Liver (tissue), 9 donors: ENCODE results near the gene GCC2. TPM values are rescaled to one million over a fixed set of nuclear protein-coding genes. Genes with fewer than 3 reads are reported as not detected.

Source experiments
- DNase-seq: peaks from one replicate; pipeline ENCODE4 v3.0.0-alpha.2; 2017; ENCODE audit warnings: low spot score
- H3K27ac ChIP-seq, 2 donors: one replicate each; pipeline ENCODE4 v1.7.0; 2013; ENCODE audit warnings: inconsistent platforms in 2 of 2, low read length in 2 of 2, control low read depth in 1 of 2, low read depth in 1 of 2, mild to moderate bottlenecking in 1 of 2
- H3K27me3 ChIP-seq, 4 donors: one replicate each; pipeline versions ENCODE4 v1.6.1 to v1.7.0; 2013; ENCODE audit warnings: low read length in 3 of 4, inconsistent platforms in 1 of 4, mild to moderate bottlenecking in 1 of 4, moderate library complexity in 1 of 4; ENCODE audit not compliant: control insufficient read depth in 4 of 4, insufficient read depth in 4 of 4
- H3K36me3 ChIP-seq, 4 donors: one replicate each; pipeline versions ENCODE4 v1.6.1 to v1.7.0; 2013; ENCODE audit warnings: low read length in 3 of 4, mild to moderate bottlenecking in 3 of 4, low read depth in 1 of 4, moderate library complexity in 1 of 4; ENCODE audit not compliant: control insufficient read depth in 4 of 4, insufficient read depth in 3 of 4
- H3K4me1 ChIP-seq, 4 donors: one replicate each; pipeline versions ENCODE4 v1.6.1 to v1.7.0; 2013; ENCODE audit warnings: low read length in 3 of 4, mild to moderate bottlenecking in 3 of 4, moderate library complexity in 1 of 4; ENCODE audit not compliant: control insufficient read depth in 4 of 4, insufficient read depth in 4 of 4
- H3K4me3 ChIP-seq, 3 donors: one replicate each; pipeline versions ENCODE4 v1.6.1 to v1.7.0; 2013; ENCODE audit warnings: low read length in 3 of 3, control low read depth in 1 of 3, low read depth in 1 of 3, mild to moderate bottlenecking in 1 of 3
- H3K9ac ChIP-seq, 2 donors: one replicate each; pipeline ENCODE4 v1.7.0; 2013; ENCODE audit warnings: low read length in 2 of 2, mild to moderate bottlenecking in 2 of 2, moderate library complexity in 2 of 2, control low read depth in 1 of 2, low read depth in 1 of 2
- H3K9me3 ChIP-seq, 4 donors: one replicate each; pipeline versions ENCODE4 v1.6.1 to v1.7.0; 2013; ENCODE audit warnings: low read length in 3 of 4; ENCODE audit not compliant: control insufficient read depth in 4 of 4
- EGR1 ChIP-seq, 2 donors: IDR thresholded peaks; 2 replicates each; pipeline ENCODE4 v1.6.1; 2016 to 2018; ENCODE audit warnings: antibody characterized with exemption in 2 of 2, low read depth in 2 of 2
- FOXA1 ChIP-seq: IDR thresholded peaks from 2 replicates; pipeline ENCODE4 v1.6.1; 2016; ENCODE audit warnings: antibody characterized with exemption
- FOXA2 ChIP-seq: IDR thresholded peaks from 2 replicates; pipeline ENCODE4 v1.6.1; 2016; ENCODE audit warnings: antibody characterized with exemption
- GABPA ChIP-seq, 2 donors: IDR thresholded peaks in 1 of 2; conservative IDR thresholded peaks in 1 of 2; 2 replicates each; pipeline ENCODE4 v1.6.1; 2016; ENCODE audit warnings: antibody characterized with exemption in 2 of 2, mild to moderate bottlenecking in 1 of 2, moderate library complexity in 1 of 2
- HNF4A ChIP-seq, 2 donors: conservative IDR thresholded peaks; 2 replicates each; pipeline ENCODE4 v1.6.1; 2016; ENCODE audit warnings: antibody characterized with exemption in 2 of 2, mild to moderate bottlenecking in 2 of 2
- HNF4G ChIP-seq: IDR thresholded peaks from 2 replicates; pipeline ENCODE4 v1.6.1; 2016; ENCODE audit warnings: antibody characterized with exemption
- JUND ChIP-seq, 2 donors: IDR thresholded peaks; 2 replicates each; pipeline ENCODE4 v1.6.1; 2016; ENCODE audit warnings: antibody characterized with exemption in 2 of 2
- MAX ChIP-seq: IDR thresholded peaks from 2 replicates; pipeline ENCODE4 v1.6.1; 2016; ENCODE audit warnings: antibody characterized with exemption
- NR2F2 ChIP-seq: IDR thresholded peaks from 2 replicates; pipeline ENCODE4 v1.6.1; 2016; ENCODE audit warnings: antibody characterized with exemption
- RAD21 ChIP-seq, 2 donors: IDR thresholded peaks; 2 replicates each; pipeline ENCODE4 v1.6.1; 2016; ENCODE audit warnings: antibody characterized with exemption in 2 of 2, mild to moderate bottlenecking in 2 of 2
- RXRA ChIP-seq, 2 donors: IDR thresholded peaks; 2 replicates each; pipeline ENCODE4 v1.6.1; 2017 to 2018; ENCODE audit warnings: antibody characterized with exemption in 2 of 2, mild to moderate bottlenecking in 1 of 2
- SP1 ChIP-seq: IDR thresholded peaks from 2 replicates; pipeline ENCODE4 v1.6.1; 2018; ENCODE audit warnings: antibody characterized with exemption, mild to moderate bottlenecking
- TAF1 ChIP-seq: conservative IDR thresholded peaks from 2 replicates; pipeline ENCODE4 v1.6.1; 2016; ENCODE audit warnings: antibody characterized with exemption, mild to moderate bottlenecking
- YY1 ChIP-seq: IDR thresholded peaks from 2 replicates; pipeline ENCODE4 v1.6.1; 2016; ENCODE audit warnings: antibody characterized with exemption, mild to moderate bottlenecking
- WGBS: extraction: QIAGEN DNeasy Blood & Tissue Kit; methylation state at CpG from one replicate; pipeline ENCODE4 v1.1.7; 2013; 5-methylcytosine and 5-hydroxymethylcytosine counted together
- polyA plus RNA-seq, 2 donors: library from polyadenylated mRNA; stranded (reverse) in 1 of 2; unstranded in 1 of 2; fragments of 200-250 nt in 1 of 2; fragments of >200 nt in 1 of 2; fragmentation: Nextera tagmentation in 1 of 2; extraction: Ambion mirVana in 1 of 2; gene quantifications; one replicate each; pipeline versions ENCODE4 v1.2.1 to v1.2.3, GENCODE V29; 2013 to 2015
- total RNA-seq, 2 donors: library from RNA; depleted of rRNA; stranded (reverse); fragments of >200 nt; gene quantifications; one replicate each; pipeline ENCODE4 v1.2.3, GENCODE V29; 2014
- TF ChIP-seq, protein P1 (sequence below): IDR thresholded peaks from 2 replicates; pipeline ENCODE4 v1.6.1; 2016; ENCODE audit warnings: antibody characterized with exemption
- TF ChIP-seq, protein P2 (sequence below): IDR thresholded peaks from 2 replicates; pipeline ENCODE4 v1.6.1; 2016; ENCODE audit warnings: antibody characterized with exemption
- TF ChIP-seq, protein P3 (sequence below): IDR thresholded peaks from 2 replicates; pipeline ENCODE4 v1.6.1; 2016; ENCODE audit warnings: antibody characterized with exemption, mild to moderate bottlenecking
- TF ChIP-seq, protein P4 (sequence below): fragments of 150-350 bp; IDR thresholded peaks from 2 replicates; pipeline ENCODE4 v1.5.1; 2017; ENCODE audit warnings: improper control_type of control experiment, low read depth, low read length; ENCODE audit not compliant: missing input control
- donor health status: healthy.
- donor health status: healthy.
- donor health status: healthy.
- donor health status: healthy.
- donor health status: healthy.

Gene GCC2
- total and polyA plus RNA-seq, 4 donors, result 4.8 to 26.1 (median 19.9) TPM

DNA sequence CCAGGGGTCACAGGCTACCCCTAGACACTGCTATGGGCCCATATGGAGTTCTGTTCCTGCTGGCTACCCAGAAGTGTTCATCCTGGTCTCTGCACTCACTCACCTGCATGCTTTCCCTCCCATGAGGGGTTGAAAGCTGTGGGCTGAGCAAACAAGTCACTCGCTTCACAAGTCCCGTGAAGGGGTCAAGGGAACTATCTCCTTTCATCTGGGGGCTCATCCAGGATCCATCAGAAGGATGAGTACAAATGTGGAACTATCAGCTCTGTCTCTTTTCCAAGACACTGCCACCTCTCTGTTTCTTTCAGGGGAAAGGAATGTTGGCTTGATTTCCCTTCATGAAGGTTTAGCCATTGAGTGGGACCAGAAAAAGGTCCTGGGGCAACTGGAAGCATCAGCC lies 49.5 kb upstream of the GCC2 start:
- no peaks in the 10 kb centered on the region for H3K27me3 ChIP-seq
- H3K9ac ChIP-seq, result no peak overlapping the region
- DNase-seq, result no peak
- TF ChIP-seq EGR1 (IDR thresholded peaks at IDR 0.05; ENCODE audit: low read depth in 2 of 2) (no peak), FOXA1 (no peak), MAX (no peak), HNF4G (no peak), SP1 (no peak), RXRA (IDR thresholded peaks at IDR 0.05) (no peak), TAF1 (no peak), RAD21 (IDR thresholded peaks at IDR 0.05) (no peak), GABPA (IDR thresholded peaks at IDR 0.05 in 1 of 2, conservative IDR thresholded peaks at IDR 0.05 in 1 of 2) (no peak), HNF4A (conservative IDR thresholded peaks at IDR 0.05) (no peak), JUND (IDR thresholded peaks at IDR 0.05) (no peak), FOXA2 (no peak), NR2F2 (no peak), YY1 (no peak)
- TF ChIP-seq, protein P1, sequence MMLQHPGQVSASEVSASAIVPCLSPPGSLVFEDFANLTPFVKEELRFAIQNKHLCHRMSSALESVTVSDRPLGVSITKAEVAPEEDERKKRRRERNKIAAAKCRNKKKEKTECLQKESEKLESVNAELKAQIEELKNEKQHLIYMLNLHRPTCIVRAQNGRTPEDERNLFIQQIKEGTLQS, result no peak
- TF ChIP-seq, protein P2, sequence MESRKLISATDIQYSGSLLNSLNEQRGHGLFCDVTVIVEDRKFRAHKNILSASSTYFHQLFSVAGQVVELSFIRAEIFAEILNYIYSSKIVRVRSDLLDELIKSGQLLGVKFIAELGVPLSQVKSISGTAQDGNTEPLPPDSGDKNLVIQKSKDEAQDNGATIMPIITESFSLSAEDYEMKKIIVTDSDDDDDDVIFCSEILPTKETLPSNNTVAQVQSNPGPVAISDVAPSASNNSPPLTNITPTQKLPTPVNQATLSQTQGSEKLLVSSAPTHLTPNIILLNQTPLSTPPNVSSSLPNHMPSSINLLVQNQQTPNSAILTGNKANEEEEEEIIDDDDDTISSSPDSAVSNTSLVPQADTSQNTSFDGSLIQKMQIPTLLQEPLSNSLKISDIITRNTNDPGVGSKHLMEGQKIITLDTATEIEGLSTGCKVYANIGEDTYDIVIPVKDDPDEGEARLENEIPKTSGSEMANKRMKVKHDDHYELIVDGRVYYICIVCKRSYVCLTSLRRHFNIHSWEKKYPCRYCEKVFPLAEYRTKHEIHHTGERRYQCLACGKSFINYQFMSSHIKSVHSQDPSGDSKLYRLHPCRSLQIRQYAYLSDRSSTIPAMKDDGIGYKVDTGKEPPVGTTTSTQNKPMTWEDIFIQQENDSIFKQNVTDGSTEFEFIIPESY, result no peak
- TF ChIP-seq, protein P3, sequence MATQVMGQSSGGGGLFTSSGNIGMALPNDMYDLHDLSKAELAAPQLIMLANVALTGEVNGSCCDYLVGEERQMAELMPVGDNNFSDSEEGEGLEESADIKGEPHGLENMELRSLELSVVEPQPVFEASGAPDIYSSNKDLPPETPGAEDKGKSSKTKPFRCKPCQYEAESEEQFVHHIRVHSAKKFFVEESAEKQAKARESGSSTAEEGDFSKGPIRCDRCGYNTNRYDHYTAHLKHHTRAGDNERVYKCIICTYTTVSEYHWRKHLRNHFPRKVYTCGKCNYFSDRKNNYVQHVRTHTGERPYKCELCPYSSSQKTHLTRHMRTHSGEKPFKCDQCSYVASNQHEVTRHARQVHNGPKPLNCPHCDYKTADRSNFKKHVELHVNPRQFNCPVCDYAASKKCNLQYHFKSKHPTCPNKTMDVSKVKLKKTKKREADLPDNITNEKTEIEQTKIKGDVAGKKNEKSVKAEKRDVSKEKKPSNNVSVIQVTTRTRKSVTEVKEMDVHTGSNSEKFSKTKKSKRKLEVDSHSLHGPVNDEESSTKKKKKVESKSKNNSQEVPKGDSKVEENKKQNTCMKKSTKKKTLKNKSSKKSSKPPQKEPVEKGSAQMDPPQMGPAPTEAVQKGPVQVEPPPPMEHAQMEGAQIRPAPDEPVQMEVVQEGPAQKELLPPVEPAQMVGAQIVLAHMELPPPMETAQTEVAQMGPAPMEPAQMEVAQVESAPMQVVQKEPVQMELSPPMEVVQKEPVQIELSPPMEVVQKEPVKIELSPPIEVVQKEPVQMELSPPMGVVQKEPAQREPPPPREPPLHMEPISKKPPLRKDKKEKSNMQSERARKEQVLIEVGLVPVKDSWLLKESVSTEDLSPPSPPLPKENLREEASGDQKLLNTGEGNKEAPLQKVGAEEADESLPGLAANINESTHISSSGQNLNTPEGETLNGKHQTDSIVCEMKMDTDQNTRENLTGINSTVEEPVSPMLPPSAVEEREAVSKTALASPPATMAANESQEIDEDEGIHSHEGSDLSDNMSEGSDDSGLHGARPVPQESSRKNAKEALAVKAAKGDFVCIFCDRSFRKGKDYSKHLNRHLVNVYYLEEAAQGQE, result no peak
- H3K4me3 ChIP-seq, result peak overlapping the region in 1 of 3 donors; percentile 5
- WGBS, result 96% methylated on average over 2 of the region's 2 CpGs
- H3K27ac ChIP-seq, result no peak overlapping the region
- no peaks in the 10 kb centered on the region for H3K4me1 ChIP-seq
- H3K36me3 ChIP-seq, result no peaks in the 10 kb centered on the region
- H3K9me3 ChIP-seq, result peaks cover 4 to 13% (median 10%) of the 10 kb centered on the region in 4 donors

- H3K4me1 ChIP-seq, result no peaks in the 10 kb centered on the region
- H3K27ac ChIP-seq, result no peak overlapping the region
- DNase-seq, result no peak
- H3K4me3 ChIP-seq, result no peak overlapping the region
- no peaks in the 10 kb centered on the region for H3K36me3 ChIP-seq
- no peaks in the 10 kb centered on the region for H3K27me3 ChIP-seq
- WGBS, result 85% methylated on average over 3 of the region's 3 CpGs
- H3K9me3 ChIP-seq, result peaks cover 8 to 22% (median 12%) of the 10 kb centered on the region in 4 donors
- H3K9ac ChIP-seq, result no peak overlapping the region
- TF ChIP-seq JUND (IDR thresholded peaks at IDR 0.05), result no peak
- TF ChIP-seq YY1, result no peak
- TF ChIP-seq, protein P2, result no peak
- TF ChIP-seq, protein P3, result no peak
- TF ChIP-seq HNF4A (conservative IDR thresholded peaks at IDR 0.05), result no peak
- no peak for TF ChIP-seq GABPA (IDR thresholded peaks at IDR 0.05 in 1 of 2, conservative IDR thresholded peaks at IDR 0.05 in 1 of 2)
- TF ChIP-seq FOXA1, result no peak
- TF ChIP-seq, protein P4, sequence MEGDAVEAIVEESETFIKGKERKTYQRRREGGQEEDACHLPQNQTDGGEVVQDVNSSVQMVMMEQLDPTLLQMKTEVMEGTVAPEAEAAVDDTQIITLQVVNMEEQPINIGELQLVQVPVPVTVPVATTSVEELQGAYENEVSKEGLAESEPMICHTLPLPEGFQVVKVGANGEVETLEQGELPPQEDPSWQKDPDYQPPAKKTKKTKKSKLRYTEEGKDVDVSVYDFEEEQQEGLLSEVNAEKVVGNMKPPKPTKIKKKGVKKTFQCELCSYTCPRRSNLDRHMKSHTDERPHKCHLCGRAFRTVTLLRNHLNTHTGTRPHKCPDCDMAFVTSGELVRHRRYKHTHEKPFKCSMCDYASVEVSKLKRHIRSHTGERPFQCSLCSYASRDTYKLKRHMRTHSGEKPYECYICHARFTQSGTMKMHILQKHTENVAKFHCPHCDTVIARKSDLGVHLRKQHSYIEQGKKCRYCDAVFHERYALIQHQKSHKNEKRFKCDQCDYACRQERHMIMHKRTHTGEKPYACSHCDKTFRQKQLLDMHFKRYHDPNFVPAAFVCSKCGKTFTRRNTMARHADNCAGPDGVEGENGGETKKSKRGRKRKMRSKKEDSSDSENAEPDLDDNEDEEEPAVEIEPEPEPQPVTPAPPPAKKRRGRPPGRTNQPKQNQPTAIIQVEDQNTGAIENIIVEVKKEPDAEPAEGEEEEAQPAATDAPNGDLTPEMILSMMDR, result no peak
- TF ChIP-seq RXRA (IDR thresholded peaks at IDR 0.05), result no peak
- no peak for TF ChIP-seq MAX
- no peak for TF ChIP-seq HNF4G
- no peak for TF ChIP-seq SP1
- TF ChIP-seq RAD21 (IDR thresholded peaks at IDR 0.05), result no peak
- TF ChIP-seq EGR1 (IDR thresholded peaks at IDR 0.05; ENCODE audit: low read depth in 2 of 2), result no peak
- no peak for TF ChIP-seq FOXA2
Measured at GRCh38 chr2:108401800-108402199, 47.2 kb upstream of the GCC2 start.
